K562 (cell line): ENCODE results near the gene TTC16.

ENCODE experiments used
- CHD1 ChIP-seq: fragments of 200-600 bp; sonication (generic); IDR thresholded peaks from one replicate; pipeline ENCODE4 v1.6.1; 2012; ENCODE audit warnings: mild to moderate bottlenecking, moderate library complexity, low read length, inconsistent platforms
- POLR2A ChIP-seq: fragments of 450-650 bp; conservative IDR thresholded peaks from 2 replicates; pipeline ENCODE4 v1.6.1; 2016
- TFAM ChIP-seq: fragments of 250-450 bp; sonication (Bioruptor Pico); conservative IDR thresholded peaks from 2 replicates; pipeline ENCODE4 v1.5.0; 2021; ENCODE audit warnings: mild to moderate bottlenecking, moderate library complexity
- ZNF282 ChIP-seq: sonication (generic); formaldehyde crosslinking; IDR thresholded peaks from 2 replicates; pipeline ENCODE4 v1.8.1; 2023; ENCODE audit warnings: missing genetic modification reagents
- ZNF740 ChIP-seq, 3 experiments: fragments of 200-800 bp in 1 of 3; sonication (Bioruptor generic) in 1 of 3; sonication (generic) in 1 of 3; formaldehyde crosslinking in 1 of 3; IDR thresholded peaks; 2 replicates each; pipeline versions ENCODE4 v1.6.1 to v1.8.0; 2016 to 2022; ENCODE audit warnings: mild to moderate bottlenecking in 2 of 3, missing compliant biosample characterization in 2 of 3, missing genetic modification characterization in 2 of 3, missing genetic modification reagents in 1 of 3

DNA sequence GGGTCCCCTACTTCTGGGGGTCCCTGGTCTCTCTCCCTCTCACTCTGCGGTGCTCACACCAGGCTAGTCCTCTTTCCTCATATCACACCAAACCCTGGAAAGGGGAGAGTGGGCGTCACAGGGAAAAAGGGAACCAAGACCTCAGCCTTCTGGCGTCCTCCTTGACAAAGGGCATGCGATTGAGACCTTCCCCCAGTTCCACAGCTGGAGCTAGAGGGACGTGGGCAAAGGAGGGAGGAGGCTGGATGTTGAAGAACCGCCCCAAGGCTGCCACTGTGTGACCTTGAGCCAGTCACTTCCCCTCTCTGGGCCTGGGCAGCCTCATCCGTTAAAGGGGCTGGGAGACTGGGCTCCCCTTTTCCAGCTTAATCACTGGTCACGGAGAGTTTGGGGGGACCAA lies 37.7 kb downstream of the TTC16 start:
- TF ChIP-seq CHD1 (no peak), ZNF740 (CRISPR knock-in tag; IDR thresholded peaks at IDR 0.05) (no peak), ZNF740 (tag; IDR thresholded peaks at IDR 0.05) (no peak), TFAM (CRISPR knock-in tag) (no peak), POLR2A (no peak), ZNF282 (no peak)
